SK-N-SH (cell line): ENCODE data around the gene SHROOM3. TPM values are rescaled to one million over a fixed set of nuclear protein-coding genes. Genes with fewer than 3 reads are reported as not detected.

Experiments used
- CTCF ChIA-PET: fragments of 300-600, 350-600 bp; formaldehyde crosslinking; extraction: SDS; loops from one replicate; lab custom pipeline; 2021; lab: Yijun Ruan, JAX
- POLR2A ChIA-PET: fragments of 350-600 bp; sonication (Branson Sonifier 250); formaldehyde crosslinking; extraction: SDS; loops from one replicate; lab custom pipeline; 2020; ENCODE audit warnings: antibody characterized with exemption, inconsistent platforms; lab: Yijun Ruan, JAX
- DNase-seq: peaks from one replicate; pipeline ENCODE4 v3.0.0; 2012
- H2AFZ ChIP-seq: fragments of 200-600 bp; sonication (generic); 2 replicates; pipeline ENCODE4 v1.8.1; 2016; ENCODE audit warnings: antibody characterized with exemption, mild to moderate bottlenecking, low read depth
- H3F3A ChIP-seq: fragments of 200-600 bp; sonication (generic); replicated peaks from 2 replicates; pipeline ENCODE3; 2016; ENCODE audit warnings: antibody characterized with exemption, mild to moderate bottlenecking; ENCODE audit not compliant: insufficient read depth
- H3K27ac ChIP-seq, 2 experiments: fragments of 200-500 bp in 1 of 2; fragments of 200-600 bp in 1 of 2; sonication (Bioruptor generic) in 1 of 2; sonication (generic), shearing (Covaris generic) in 1 of 2; 2 replicates each; pipeline versions ENCODE4 v1.5.1 to v1.6.1; 2014 to 2016; ENCODE audit warnings: low read depth in 2 of 2, inconsistent platforms in 1 of 2, low read length in 1 of 2, mild to moderate bottlenecking in 1 of 2, mixed read lengths in 1 of 2
- H3K27me3 ChIP-seq: fragments of 200-600 bp; sonication (generic), shearing (Covaris generic); 2 replicates; pipeline ENCODE4 v1.6.1; 2016; ENCODE audit warnings: mixed run types; ENCODE audit not compliant: insufficient read depth
- H3K36me3 ChIP-seq, 2 experiments: fragments of 200-500 bp in 1 of 2; fragments of 200-600 bp in 1 of 2; sonication (Bioruptor generic) in 1 of 2; sonication (generic) in 1 of 2; replicated peaks in 1 of 2; 2 replicates each; pipeline versions ENCODE3 to v1.5.1; 2014 to 2016; ENCODE audit warnings: low read length in 1 of 2, mild to moderate bottlenecking in 1 of 2; ENCODE audit not compliant: insufficient read depth in 2 of 2, control insufficient read depth in 1 of 2
- H3K4me1 ChIP-seq, 2 experiments: fragments of 200-500 bp in 1 of 2; fragments of 200-600 bp in 1 of 2; sonication (Bioruptor generic) in 1 of 2; sonication (generic), shearing (Covaris generic) in 1 of 2; 2 replicates each; pipeline versions ENCODE4 v1.5.1 to v1.6.1; 2014 to 2016; ENCODE audit warnings: low read depth in 1 of 2, low read length in 1 of 2, mixed run types in 1 of 2; ENCODE audit not compliant: insufficient read depth in 2 of 2, control insufficient read depth in 1 of 2
- H3K4me2 ChIP-seq: fragments of 200-600 bp; sonication (generic), shearing (Covaris generic); 2 replicates; pipeline ENCODE4 v1.6.1; 2017; ENCODE audit warnings: mixed run types
- H3K4me3 ChIP-seq, 2 experiments: fragments of 200-500 bp in 1 of 2; fragments of 200-600 bp in 1 of 2; sonication (Bioruptor generic) in 1 of 2; sonication (generic), shearing (Covaris generic) in 1 of 2; 2 replicates each; pipeline versions ENCODE4 v1.5.1 to v1.8.1; 2014 to 2016; ENCODE audit warnings: low read depth in 2 of 2, inconsistent platforms in 1 of 2, low read length in 1 of 2, mild to moderate bottlenecking in 1 of 2, mixed read lengths in 1 of 2, moderate library complexity in 1 of 2
- H3K79me2 ChIP-seq: fragments of 200-600 bp; sonication (generic); 2 replicates; pipeline ENCODE4 v1.8.1; 2017; ENCODE audit warnings: mild to moderate bottlenecking; ENCODE audit not compliant: insufficient read depth
- H3K9ac ChIP-seq: fragments of 200-600 bp; sonication (generic); 2 replicates; pipeline ENCODE4 v1.6.1; 2017; ENCODE audit warnings: mixed run types
- H3K9me2 ChIP-seq: fragments of 200-600 bp; sonication (generic); 2 replicates; pipeline ENCODE4 v1.6.1; 2017; ENCODE audit warnings: mixed run types
- H3K9me3 ChIP-seq: fragments of 200-600 bp; sonication (generic); 2 replicates; pipeline ENCODE4 v1.6.1; 2017; ENCODE audit warnings: mixed run types, mild to moderate bottlenecking, moderate library complexity
- H4K20me1 ChIP-seq: fragments of 200-600 bp; sonication (generic); 2 replicates; pipeline ENCODE4 v1.6.1; 2017; ENCODE audit warnings: mild to moderate bottlenecking, mixed run types; ENCODE audit not compliant: insufficient read depth
- CTCF ChIP-seq: fragments of 200-600 bp; sonication (generic); IDR thresholded peaks from 2 replicates; pipeline ENCODE4 v1.6.1; 2017; ENCODE audit warnings: antibody characterized with exemption, mild to moderate bottlenecking, moderate library complexity
- EP300 ChIP-seq, 2 experiments: IDR thresholded peaks; 2 replicates each; pipeline versions ENCODE4 v1.4.0 to v1.6.1; 2012; ENCODE audit warnings: borderline replicate concordance in 1 of 2, low read depth in 1 of 2, low read length in 1 of 2
- IRF3 ChIP-seq: fragments of 150-350 bp; IDR thresholded peaks from 2 replicates; pipeline ENCODE4 v1.6.1; 2016; ENCODE audit warnings: mild to moderate bottlenecking, low read depth, low read length
- MEF2A ChIP-seq: IDR thresholded peaks from 2 replicates; pipeline ENCODE4 v1.4.0; 2012; ENCODE audit warnings: low read depth, borderline replicate concordance
- NRF1 ChIP-seq: IDR thresholded peaks from 2 replicates; pipeline ENCODE4 v1.6.1; 2012; ENCODE audit warnings: low read depth, mild to moderate bottlenecking, low read length
- REST ChIP-seq: IDR thresholded peaks from 2 replicates; pipeline ENCODE4 v1.6.1; 2012; ENCODE audit warnings: mild to moderate bottlenecking, low read depth, low read length, moderate library complexity
- RFX5 ChIP-seq: IDR thresholded peaks from 2 replicates; pipeline ENCODE4 v1.6.1; 2012; ENCODE audit warnings: mild to moderate bottlenecking, improper control_type of control experiment, low read length
- USF1 ChIP-seq: IDR thresholded peaks from 2 replicates; pipeline ENCODE4 v1.4.0; 2012; ENCODE audit warnings: low read depth, borderline replicate concordance
- WGBS: methylation state at CpG from one replicate; pipeline ENCODE4 v1.1.6; 2017; ENCODE audit warnings: low lambda C conversion rate; 5-methylcytosine and 5-hydroxymethylcytosine counted together
- polyA plus RNA-seq, 3 experiments: library from polyadenylated mRNA; depleted of rRNA; stranded (reverse); fragments of >200 nt; gene quantifications; 2 replicates each; pipeline ENCODE4 v1.2.3, GENCODE V29; 2012

The SHROOM3 gene
- polyA plus RNA-seq, 1 of the 3 experiments (the other 2 are of a cell fraction): 4.3 TPM

GRCh38 chr4:76665721-76666120 lies 230.7 kb downstream of the SHROOM3 start:
- Histone ChIP-seq H3K4me2 (no peak overlapping the region), H3K79me2 (peaks cover 18% of the 10 kb centered on the region), H3K4me3 (no peak overlapping the region), H3K36me3 (no peaks in the 10 kb centered on the region), H4K20me1 (no peaks in the 10 kb centered on the region), H3K9ac (no peak overlapping the region), H3K4me1 (peaks cover 0 to 4% of the 10 kb centered on the region in 2 experiments; a peak in 1 of 4 replicates), H3K27me3 (no peaks in the 10 kb centered on the region), H2AFZ (no peak overlapping the region), H3K27ac (peak overlapping the region in 1 of 2 experiments; percentile 19; a peak in 1 of 4 replicates), H3K9me2 (no peaks in the 10 kb centered on the region), H3F3A (no peaks in the 10 kb centered on the region), H3K9me3 (no peaks in the 10 kb centered on the region)
- CTCF ChIA-PET: no interaction called here
- DNase-seq: no peak
- TF ChIP-seq RFX5 (no peak), CTCF (no peak), USF1 (no peak), EP300 (IDR thresholded peaks at IDR 0.05; ENCODE audit: borderline replicate concordance in 1 of 2, low read depth in 1 of 2, low read length in 1 of 2) (no peak), MEF2A (no peak)
- WGBS: 95% methylated on average over 4 of the region's 4 CpGs
- POLR2A ChIA-PET: no interaction called here

GRCh38 chr4:76666944-76667532 lies 232.0 kb downstream of the SHROOM3 start:
- no peak for DNase-seq

More at GRCh38 chr4:76666944-76667532, 232.0 kb downstream of the SHROOM3 start:
- POLR2A ChIA-PET: no interaction called here
- Histone ChIP-seq H3K4me2 (no peak overlapping the region), H2AFZ (no peak overlapping the region), H3K4me1 (peaks cover 0 to 4% of the 10 kb centered on the region in 2 experiments; a peak in 1 of 4 replicates), H3K9me3 (no peaks in the 10 kb centered on the region), H4K20me1 (no peaks in the 10 kb centered on the region), H3K79me2 (peaks cover 18% of the 10 kb centered on the region), H3F3A (no peaks in the 10 kb centered on the region), H3K27me3 (no peaks in the 10 kb centered on the region)
- whole genome bisulfite sequencing: 87% methylated on average over 5 of the region's 5 CpGs
- TF ChIP-seq NRF1 (no peak), REST (no peak), IRF3 (no peak)
- TF ChIP-seq, all 33 proteins: peak for 0
- no peak overlapping the region for H3K27ac ChIP-seq
- peaks cover 0 to 4% of the 10 kb centered on the region in 2 experiments for H3K36me3 ChIP-seq
- no peak overlapping the region for H3K9ac ChIP-seq
- no peak overlapping the region for H3K4me3 ChIP-seq
- CTCF ChIA-PET: interaction anchor here (1.2 kb wide), 1 partner anchor 15 kb away, joined by 4 read pairs; no protein-coding TSS in a partner anchor
- no peaks in the 10 kb centered on the region for H3K9me2 ChIP-seq
